Ascending aorta (tissue), 2 donors: ENCODE measurements around the gene HAVCR1. TPM values are rescaled to one million over a fixed set of nuclear protein-coding genes. Genes with fewer than 3 reads are reported as not detected.

Source experiments
- DNase-seq, 2 donors: peaks; one replicate each; pipeline ENCODE4 v3.0.0-alpha.2; 2019; ENCODE audit warnings: low spot score in 2 of 2
- H3K27ac ChIP-seq, 2 donors: fragments of 200-600 bp; sonication (generic); one replicate each; pipeline ENCODE4 v1.5.1; 2016 to 2017; ENCODE audit warnings: mild to moderate bottlenecking in 1 of 2
- H3K27me3 ChIP-seq: fragments of 200-600 bp; sonication (generic); one replicate; pipeline ENCODE4 v1.5.1; 2017
- H3K36me3 ChIP-seq, 2 donors: fragments of 200-600 bp; sonication (generic); one replicate each; pipeline ENCODE4 v1.5.1; 2016
- H3K4me1 ChIP-seq, 2 donors: fragments of 200-600 bp; sonication (generic); one replicate each; pipeline ENCODE4 v1.5.1; 2016 to 2017; ENCODE audit warnings: mild to moderate bottlenecking in 1 of 2
- H3K4me3 ChIP-seq, 2 donors: fragments of 200-600 bp; sonication (generic); one replicate each; pipeline ENCODE4 v1.5.1; 2016 to 2017; ENCODE audit warnings: mild to moderate bottlenecking in 1 of 2
- H3K9me3 ChIP-seq, 2 donors: fragments of 200-600 bp; sonication (generic); one replicate each; pipeline ENCODE4 v1.5.1; 2016
- intact Hi-C: fragments of 100-400 bp; cut with DNase I; formaldehyde crosslinking; loops from one replicate; pipeline ENCODE4 v1.15.1; 2023
- total RNA-seq: library from RNA; depleted of rRNA; stranded (reverse); fragments of >200 nt; gene quantifications from one replicate; pipeline ENCODE4 v1.1.0, GENCODE V29; 2016
- TF ChIP-seq, protein P1 (sequence below), 3 experiments: fragments of 200-600 bp in 2 of 3; fragments of 450-650 bp in 1 of 3; sonication (generic) in 2 of 3; IDR thresholded peaks; one replicate each; pipeline ENCODE4 v1.5.1; 2016 to 2019; ENCODE audit warnings: antibody characterized with exemption in 3 of 3, mild to moderate bottlenecking in 1 of 3, moderate library complexity in 1 of 3

Gene HAVCR1
- total RNA-seq, 1 donor from 2014 or later, result not detected

DNA sequence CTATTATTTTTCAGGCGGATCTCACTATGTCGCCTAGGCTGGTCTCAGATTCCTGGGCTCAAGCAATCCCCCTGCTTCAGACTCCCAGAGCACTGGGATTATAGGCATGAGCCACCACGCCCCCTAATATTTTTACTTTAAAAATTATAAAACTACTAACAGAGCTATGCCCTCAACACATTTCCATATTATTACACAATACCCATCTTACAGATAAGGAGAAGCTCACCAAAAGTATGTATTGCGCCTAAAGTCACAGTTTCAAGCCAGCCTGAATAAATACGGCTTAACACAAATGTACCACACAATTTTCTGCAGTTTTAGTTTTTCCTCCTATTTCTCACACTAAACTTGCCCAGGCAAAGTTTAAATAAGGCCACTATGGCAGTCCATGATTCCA is 9.9 kb upstream of the HAVCR1 start:
- Histone ChIP-seq H3K36me3 (no peaks in the 10 kb centered on the region), H3K4me3 (no peak overlapping the region), H3K27ac (no peak overlapping the region), H3K27me3 (no peaks in the 10 kb centered on the region), H3K4me1 (no peaks in the 10 kb centered on the region), H3K9me3 (no peaks in the 10 kb centered on the region)
- intact Hi-C loops, result no loop called here
- TF ChIP-seq, protein P1, sequence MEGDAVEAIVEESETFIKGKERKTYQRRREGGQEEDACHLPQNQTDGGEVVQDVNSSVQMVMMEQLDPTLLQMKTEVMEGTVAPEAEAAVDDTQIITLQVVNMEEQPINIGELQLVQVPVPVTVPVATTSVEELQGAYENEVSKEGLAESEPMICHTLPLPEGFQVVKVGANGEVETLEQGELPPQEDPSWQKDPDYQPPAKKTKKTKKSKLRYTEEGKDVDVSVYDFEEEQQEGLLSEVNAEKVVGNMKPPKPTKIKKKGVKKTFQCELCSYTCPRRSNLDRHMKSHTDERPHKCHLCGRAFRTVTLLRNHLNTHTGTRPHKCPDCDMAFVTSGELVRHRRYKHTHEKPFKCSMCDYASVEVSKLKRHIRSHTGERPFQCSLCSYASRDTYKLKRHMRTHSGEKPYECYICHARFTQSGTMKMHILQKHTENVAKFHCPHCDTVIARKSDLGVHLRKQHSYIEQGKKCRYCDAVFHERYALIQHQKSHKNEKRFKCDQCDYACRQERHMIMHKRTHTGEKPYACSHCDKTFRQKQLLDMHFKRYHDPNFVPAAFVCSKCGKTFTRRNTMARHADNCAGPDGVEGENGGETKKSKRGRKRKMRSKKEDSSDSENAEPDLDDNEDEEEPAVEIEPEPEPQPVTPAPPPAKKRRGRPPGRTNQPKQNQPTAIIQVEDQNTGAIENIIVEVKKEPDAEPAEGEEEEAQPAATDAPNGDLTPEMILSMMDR (IDR thresholded peaks at IDR 0.05), result no peak
- no peak for DNase-seq

DNA sequence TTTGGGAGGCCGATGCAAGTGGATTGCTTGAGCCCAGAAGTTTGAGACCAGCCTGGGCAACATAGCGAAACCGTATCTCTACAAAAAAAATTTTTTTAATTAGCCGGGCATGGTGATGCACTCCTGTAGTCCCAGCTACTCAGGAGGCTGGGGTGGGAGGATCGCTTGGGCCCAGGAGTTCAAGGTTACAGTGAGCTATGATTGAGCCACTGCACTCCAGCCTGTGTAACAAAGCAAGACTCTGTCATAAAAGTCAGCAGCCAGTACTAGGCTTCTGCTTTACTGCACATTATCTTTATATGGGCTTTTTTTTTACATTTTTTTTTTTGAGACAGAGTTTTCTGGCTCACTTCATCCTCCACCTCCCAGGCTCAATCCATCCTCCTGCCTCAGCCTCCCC is 9.4 kb upstream of the HAVCR1 start:
- no peak for DNase-seq
- no peak overlapping the region for H3K27ac ChIP-seq
- no peaks in the 10 kb centered on the region for H3K4me1 ChIP-seq
- H3K4me3 ChIP-seq, result no peak overlapping the region
- no peaks in the 10 kb centered on the region for H3K27me3 ChIP-seq
- no peaks in the 10 kb centered on the region for H3K36me3 ChIP-seq
- no peaks in the 10 kb centered on the region for H3K9me3 ChIP-seq
- TF ChIP-seq, protein P1 (IDR thresholded peaks at IDR 0.05), result no peak
- intact Hi-C loops, result no loop called here

DNA sequence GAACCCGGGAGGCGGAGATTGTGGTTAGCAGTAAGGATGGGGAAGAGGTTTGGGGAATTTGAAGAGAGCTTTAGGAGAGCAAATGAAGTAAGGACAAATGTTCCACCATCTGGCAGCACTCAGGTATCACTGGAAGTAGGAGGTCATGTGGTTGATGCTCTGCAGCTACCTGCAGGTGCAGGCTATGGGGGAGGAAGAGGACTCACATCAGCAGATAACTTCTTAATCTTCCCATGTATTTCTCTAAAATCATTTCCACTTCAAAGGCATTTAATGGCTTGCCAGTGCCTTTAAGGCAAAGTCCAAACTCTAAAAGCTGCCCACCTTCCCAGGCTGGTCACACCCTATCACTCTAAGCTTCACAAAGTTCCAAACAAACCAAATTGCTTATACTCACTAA is 8.1 kb upstream of the HAVCR1 start:
- Histone ChIP-seq H3K27me3 (no peaks in the 10 kb centered on the region), H3K9me3 (no peaks in the 10 kb centered on the region), H3K27ac (no peak overlapping the region), H3K36me3 (no peaks in the 10 kb centered on the region), H3K4me1 (no peaks in the 10 kb centered on the region), H3K4me3 (no peak overlapping the region)
- TF ChIP-seq, protein P1 (IDR thresholded peaks at IDR 0.05), result no peak
- intact Hi-C loops, result no loop called here
- no peak for DNase-seq

DNA sequence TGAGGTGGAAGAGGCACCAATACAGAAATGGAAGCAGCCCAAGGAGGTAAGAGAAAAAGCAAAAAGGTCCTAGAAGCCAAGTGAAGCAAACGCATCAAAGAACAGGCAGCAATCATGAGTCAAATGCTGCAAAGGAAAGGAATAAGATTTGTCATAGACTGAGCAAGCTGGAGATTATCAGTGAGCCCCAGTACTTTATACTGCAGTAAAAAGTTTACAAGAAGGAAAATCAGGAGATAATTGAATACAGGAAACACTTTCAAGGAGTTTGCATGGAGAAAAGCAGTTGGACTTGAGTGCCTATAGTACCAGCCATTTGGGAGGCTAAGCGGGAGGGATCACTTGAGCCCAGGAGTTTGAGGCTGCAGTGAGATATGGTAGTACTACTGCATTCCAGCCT is 7.2 kb upstream of the HAVCR1 start:
- no peak overlapping the region for H3K4me3 ChIP-seq
- intact Hi-C loops, result no loop called here

DNA sequence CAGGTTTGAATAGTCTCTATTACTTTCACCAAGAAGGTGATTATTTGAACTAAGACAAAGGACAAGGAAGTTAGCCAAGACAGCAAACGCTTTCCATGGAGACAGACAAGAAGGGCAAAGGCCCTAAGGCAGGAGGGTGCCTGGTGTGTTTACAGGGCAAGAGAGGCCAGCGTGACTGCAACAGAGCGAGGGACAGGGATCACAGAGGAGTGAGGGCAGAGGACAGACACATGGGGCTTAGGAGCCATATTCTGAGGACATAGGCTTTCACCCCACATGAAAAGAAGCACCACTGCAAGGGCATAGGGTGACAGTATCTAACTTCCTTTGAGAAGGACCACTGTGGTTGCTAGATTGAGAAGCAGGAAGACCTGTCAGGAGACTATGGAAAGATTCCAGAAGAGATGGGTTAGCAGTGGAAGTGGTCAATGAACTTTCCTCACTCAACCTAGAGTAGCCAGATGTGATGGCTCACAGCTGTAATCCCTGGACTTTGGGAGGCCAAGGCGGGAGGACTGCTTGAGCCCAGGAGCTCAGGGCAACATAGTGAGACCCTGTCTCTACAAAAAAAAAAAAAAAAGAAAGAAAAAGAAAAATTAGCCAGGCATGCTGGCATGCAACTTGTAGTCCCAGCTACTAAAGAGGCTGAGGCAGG is 5.0 kb upstream of the HAVCR1 start:
- Histone ChIP-seq H3K4me3 (no peak overlapping the region), H3K36me3 (no peaks in the 10 kb centered on the region), H3K27me3 (no peaks in the 10 kb centered on the region), H3K4me1 (no peaks in the 10 kb centered on the region), H3K9me3 (no peaks in the 10 kb centered on the region), H3K27ac (no peak overlapping the region)
- intact Hi-C loops, result no loop called here
- no peak for DNase-seq
- TF ChIP-seq, protein P1 (IDR thresholded peaks at IDR 0.05), result no peak

More for the DNA sequence above, 7.2 kb upstream of the HAVCR1 start:
- TF ChIP-seq, protein P1 (IDR thresholded peaks at IDR 0.05), result no peak
- no peak for DNase-seq
- no peaks in the 10 kb centered on the region for H3K4me1 ChIP-seq
- no peaks in the 10 kb centered on the region for H3K27me3 ChIP-seq
- H3K27ac ChIP-seq, result no peak overlapping the region
- H3K36me3 ChIP-seq, result no peaks in the 10 kb centered on the region
- no peaks in the 10 kb centered on the region for H3K9me3 ChIP-seq

DNA sequence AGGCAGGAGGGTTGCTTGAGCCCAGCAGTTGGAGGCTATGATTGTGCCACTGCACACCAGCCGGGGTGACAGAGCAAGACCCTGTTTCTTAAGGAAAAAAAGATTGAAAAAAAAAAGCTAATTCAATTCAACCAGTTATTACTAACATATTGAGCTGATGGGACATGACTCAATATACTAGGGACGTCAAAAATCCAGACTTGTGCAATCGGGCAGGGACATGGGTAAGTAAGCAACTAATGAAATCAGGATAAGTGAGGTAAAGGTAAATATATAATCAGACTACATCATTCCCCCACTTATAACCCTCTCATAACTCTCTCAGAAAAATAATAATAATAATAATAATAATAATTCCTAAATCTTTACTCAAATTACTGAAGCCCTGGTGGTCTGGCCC is 975 bp upstream of the HAVCR1 start:
- Histone ChIP-seq H3K27ac (no peak overlapping the region), H3K27me3 (no peaks in the 10 kb centered on the region), H3K4me3 (no peak overlapping the region), H3K9me3 (no peaks in the 10 kb centered on the region), H3K4me1 (no peaks in the 10 kb centered on the region), H3K36me3 (no peaks in the 10 kb centered on the region)
- intact Hi-C loops, result no loop called here
- no peak for DNase-seq
- TF ChIP-seq, protein P1 (IDR thresholded peaks at IDR 0.05), result no peak
